Fibroblast of skin of left biceps (primary cell): Measurements from ENCODE around the gene PACSIN2.
A peak's percentile ranks its signal among the peaks of the same experiment; 100 is the strongest.
"Not testable (repeated sequence)": the region's sequence is repeated elsewhere in the genome, so short reads cannot be mapped to it uniquely, and the experiment has no call there.

ENCODE experiments used
- DNase-seq, 2 experiments: peaks; one replicate each; pipeline ENCODE4 v3.0.0-alpha.2; 2013; ENCODE audit warnings: low read depth in 2 of 2

PACSIN2 gene

GRCh38 chr22:43014869-43015676 lies at the start of gene PACSIN2:
Gene PACSIN2 (minus strand): TSS chr22:43015149. CDS start chr22:42912080, 103,069 bp downstream.
- peak; percentile 97 for DNase-seq

GRCh38 chr22:43060183-43060582 lies 45.2 kb upstream of the PACSIN2 start:
- no peak for DNase-seq

- no peak for DNase-seq
Measured at GRCh38 chr22:43057641-43058040, 42.7 kb upstream of the PACSIN2 start.

GRCh38 chr22:43053176-43053575 lies 38.2 kb upstream of the PACSIN2 start:
- DNase-seq = no peak

DNA sequence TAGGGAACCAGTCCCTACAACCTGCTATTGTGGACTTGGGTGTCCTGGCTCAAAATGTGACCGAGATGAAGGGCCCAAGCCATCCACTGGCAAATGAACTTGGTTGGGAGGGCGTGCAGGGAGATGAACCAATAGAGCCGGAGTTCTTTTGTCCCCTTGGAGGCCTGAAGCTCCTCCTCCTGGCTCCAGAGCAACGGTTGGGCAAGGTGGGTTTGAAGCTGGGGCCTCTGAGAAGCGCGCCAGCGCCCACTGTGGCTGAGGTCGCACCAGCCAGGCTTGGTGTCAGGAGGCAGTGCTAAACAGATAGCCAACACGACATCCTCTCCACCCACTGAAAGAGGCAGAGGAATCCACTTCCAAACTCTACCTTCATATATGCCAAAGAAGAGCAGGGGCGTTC lies 36.0 kb upstream of the PACSIN2 start:
- no peak for DNase-seq

DNA sequence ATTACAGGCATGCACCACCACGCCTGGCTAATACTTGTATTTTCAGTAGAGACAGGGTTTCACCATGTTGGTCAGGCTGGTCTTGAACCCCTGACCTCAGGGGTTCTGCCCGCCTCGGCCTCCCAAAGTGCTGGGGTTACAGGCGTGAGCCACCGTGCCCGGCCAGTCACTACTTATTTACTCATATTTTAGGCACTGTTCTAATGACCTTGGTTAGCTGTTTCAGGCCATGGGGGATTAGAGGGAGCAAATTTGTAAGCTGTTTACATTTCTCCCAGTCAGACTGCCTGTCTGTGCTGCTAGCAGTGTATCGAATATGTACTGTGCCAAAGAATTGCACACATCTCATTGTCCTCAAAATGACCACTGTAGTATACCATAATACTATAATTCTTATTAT lies 32.7 kb upstream of the PACSIN2 start:
- DNase-seq = no peak

GRCh38 chr22:43044290-43044712 lies 29.4 kb upstream of the PACSIN2 start:
- no peak for DNase-seq

- DNase-seq = no peak
Measured at GRCh38 chr22:43042101-43042780, 27.3 kb upstream of the PACSIN2 start.

- DNase-seq = no peak
Measured at GRCh38 chr22:43039800-43040199, 24.9 kb upstream of the PACSIN2 start.

DNA sequence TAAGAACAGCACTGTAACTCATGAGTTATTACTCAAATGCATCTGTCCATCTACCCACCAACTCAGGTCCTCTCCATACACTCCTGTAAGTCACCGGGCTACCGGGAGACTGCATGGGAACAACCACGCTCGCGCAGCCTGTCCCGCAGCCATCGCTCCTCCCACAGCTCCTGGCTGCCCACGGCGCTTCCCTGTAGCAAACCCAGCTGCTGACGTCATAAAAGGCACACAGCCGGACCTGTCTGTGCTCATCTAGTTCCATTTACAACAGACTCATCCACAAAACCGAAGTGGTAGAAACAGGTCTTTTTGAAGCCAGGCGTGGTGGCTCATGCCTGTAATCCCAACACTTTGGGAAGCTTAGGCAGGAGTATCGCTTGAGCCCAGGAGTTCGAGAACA lies 23.4 kb upstream of the PACSIN2 start:
- DNase-seq = no peak

DNA sequence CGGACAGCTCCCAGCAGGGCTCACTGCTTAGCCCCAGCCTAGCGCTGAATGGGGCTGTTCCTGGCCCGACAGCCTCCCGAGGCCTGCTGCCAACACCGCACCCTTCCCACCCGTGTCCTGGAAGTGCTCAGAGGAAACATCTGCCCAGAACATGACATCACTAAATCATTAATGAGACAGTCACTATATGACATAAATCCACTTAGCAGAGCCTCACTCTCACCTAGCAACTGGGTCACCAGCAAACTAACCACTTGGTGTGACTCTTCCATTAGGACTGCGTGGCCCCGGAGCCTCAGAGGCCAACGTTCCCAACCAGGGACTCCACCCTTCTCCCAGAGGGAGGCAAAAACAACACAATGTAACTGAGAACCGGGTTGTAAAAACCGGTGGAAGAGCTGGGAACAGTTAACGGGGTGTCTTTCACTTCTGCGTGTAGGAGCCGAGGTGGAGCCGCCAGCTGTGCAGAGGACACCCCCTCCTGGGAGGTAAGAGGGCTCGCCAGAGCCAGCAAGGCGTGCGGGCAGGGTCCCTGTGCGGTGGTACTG lies 21.4 kb upstream of the PACSIN2 start:
- DNase-seq = peak in 1 of 2 experiments; percentile 30

DNA sequence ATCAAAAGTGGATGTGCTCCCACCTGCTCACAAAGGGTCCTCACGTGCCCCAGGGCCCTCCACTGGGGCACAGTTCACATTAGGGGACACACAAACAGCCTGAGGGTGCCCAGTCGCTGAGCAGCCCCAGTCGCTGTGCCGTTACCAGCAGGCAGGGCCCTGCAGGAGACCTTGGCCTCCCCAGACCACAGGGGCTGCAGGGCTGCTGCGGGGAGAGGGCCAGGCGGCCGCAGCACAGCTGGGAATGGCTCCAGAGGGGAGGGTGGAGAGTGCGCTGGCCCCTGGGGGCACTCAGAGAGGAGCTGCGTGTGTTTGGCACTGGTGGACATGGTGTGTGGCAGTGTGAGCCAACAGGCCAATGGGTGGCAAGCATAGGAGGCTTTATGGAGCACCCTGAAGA lies 20.3 kb upstream of the PACSIN2 start:
- no peak for DNase-seq

GRCh38 chr22:43031617-43032016 lies 16.7 kb upstream of the PACSIN2 start:
- no peak for DNase-seq

DNA sequence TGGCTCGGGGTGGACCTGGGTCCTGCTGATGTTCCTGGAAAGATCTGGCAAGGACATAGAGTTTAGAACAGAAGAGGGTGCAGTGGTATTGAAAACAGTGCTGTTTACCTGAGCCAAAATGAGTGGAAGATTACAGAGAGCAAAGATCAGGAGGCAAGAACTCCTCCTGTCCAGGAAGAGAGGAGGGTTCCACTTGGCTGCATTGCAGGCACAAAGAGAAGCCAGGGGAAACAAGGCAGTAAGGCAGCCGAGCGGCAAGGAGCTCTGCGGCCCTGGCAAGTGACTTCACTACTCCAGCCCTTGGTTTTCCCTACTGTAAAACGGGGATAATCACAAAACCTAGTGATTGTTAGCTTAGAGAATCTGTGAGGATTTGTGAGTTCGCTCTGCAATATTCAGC lies 3.7 kb upstream of the PACSIN2 start:
- DNase-seq = no peak

GRCh38 chr22:43017525-43018460 lies 2.8 kb upstream of the PACSIN2 start:
- DNase-seq = no peak

DNA sequence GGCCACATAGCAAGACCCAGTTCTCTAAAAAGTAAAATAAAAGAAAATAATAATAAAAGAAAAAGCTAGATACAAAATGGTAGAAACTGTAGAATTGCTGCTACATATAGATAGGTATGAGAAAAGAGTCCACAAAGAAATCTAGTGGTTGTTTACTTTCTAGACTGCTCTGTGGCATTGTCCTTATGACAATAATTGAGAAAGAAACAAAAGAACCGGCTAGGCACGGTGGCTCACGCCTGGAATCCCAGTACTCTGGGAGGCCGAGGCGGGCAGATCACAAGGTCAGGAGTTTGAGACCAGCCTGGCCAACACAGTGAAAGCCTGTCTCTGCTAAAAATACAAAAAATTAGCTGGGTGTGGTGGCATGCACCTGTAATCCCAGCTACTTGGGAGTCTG lies 1.2 kb upstream of the PACSIN2 start:
- DNase-seq = not testable (repeated sequence)

- DNase-seq = no peak
Measured at GRCh38 chr22:43015677-43016042, 711 bp upstream of the PACSIN2 start.

DNA sequence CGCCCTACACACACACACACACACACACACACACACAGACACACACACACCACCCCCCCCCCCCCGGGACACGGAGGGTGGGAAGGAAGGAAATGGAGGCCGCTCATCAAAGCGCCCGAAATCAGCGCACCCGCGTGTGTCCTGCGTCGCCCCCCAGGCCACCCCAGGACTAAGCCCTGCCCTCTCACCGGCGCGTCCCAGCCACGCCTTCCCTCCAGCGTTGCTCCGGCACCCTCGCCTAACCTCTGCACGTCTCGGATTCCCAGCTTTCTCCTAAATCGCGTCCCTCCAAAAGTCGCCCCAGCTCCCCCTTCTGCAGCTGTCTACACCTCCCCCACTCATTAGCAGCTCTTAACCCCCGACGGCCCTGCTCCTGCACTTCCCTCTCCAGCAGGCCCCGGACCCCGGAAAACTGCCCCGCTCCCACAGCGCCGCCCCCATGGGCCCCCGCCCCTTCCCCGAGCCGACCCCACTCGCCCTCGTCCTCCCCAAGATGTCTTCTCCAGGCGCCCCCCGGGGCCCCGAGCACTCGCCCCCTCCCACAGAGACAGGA lies 557 bp downstream of the PACSIN2 start:
- no peak for DNase-seq

DNA sequence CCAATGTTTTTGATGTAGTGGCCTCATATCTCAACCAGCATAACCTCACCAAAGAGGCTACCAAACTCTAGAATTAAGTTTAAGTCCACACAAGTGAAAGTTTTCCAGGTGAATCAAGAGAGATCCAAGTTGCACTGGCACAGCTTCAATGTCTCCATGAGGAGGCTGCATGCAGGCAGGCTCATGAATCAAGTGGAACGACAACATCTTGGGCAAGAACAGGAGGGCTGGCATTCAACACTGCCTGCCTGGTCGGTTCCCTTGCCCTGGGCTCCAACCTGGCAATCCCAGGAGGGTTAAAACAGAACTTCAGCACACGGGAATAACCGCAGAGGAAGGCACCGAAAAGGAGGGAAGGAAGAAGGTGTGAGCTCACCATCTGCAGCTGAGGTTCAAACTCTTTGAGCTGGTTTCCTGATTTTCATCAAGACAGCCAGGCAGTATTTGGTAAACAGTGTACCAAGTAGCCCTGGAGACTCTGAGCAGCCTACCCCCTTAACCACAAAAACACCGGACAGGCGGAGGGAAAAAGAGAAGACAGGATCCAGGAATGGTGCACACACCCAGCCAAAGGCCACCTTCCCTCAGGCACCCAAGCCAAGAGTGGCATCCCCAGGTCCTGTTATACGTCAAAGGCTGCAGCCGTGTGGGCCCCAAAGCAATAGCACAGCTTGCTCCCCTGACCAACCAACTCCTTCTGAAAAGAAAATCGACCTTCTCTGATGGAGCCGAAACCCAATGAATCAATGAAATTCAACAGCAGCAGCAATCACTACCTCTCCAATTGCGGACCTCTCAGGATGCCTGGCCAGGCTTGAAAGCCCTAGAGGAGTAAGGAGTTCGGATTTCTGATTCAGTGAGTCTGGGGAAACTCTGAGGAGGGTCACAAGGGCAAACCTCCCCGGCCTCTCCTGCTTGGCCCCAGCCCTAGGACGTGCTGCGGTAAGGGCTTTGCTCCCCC lies 1.3 kb downstream of the PACSIN2 start:
- no peak for DNase-seq

GRCh38 chr22:43012390-43012789 lies 2.6 kb downstream of the PACSIN2 start:
- DNase-seq = no peak
